MCF 10A (cell line): ENCODE data around the gene PPP3CA. TPM values are rescaled to one million over a fixed set of nuclear protein-coding genes. Genes with fewer than 3 reads are reported as not detected.

ENCODE experiments used
- BruUV-seq: library from RNA; stranded (reverse); fragments of 400-500 nt; replicated peaks from 2 replicates; lab custom pipeline; 2021; lab: Mats Ljungman, UMichigan
- CTCF ChIA-PET: fragments of 300-600 bp; sonication (Branson Sonifier 250); formaldehyde crosslinking; extraction: SDS; loops from one replicate; lab custom pipeline; 2021; ENCODE audit warnings: antibody characterized with exemption, inconsistent platforms; lab: Yijun Ruan, JAX
- POLR2A ChIA-PET: fragments of 300-600, 350-650 bp; sonication (Branson Sonifier 250); formaldehyde crosslinking; extraction: SDS; loops from one replicate; lab custom pipeline; 2020; ENCODE audit warnings: antibody characterized with exemption, inconsistent platforms; lab: Yijun Ruan, JAX
- DNase-seq: peaks from one replicate; pipeline ENCODE4 v3.0.0-alpha.2; 2018; ENCODE audit not compliant: unreplicated experiment
- H3K27ac Mint-ChIP-seq: one replicate; pipeline ENCODE4 v1.8.0; 2022; ENCODE audit warnings: mild to moderate bottlenecking, low read depth, mixed read lengths; ENCODE audit not compliant: unreplicated experiment
- H3K27me3 Mint-ChIP-seq: one replicate; pipeline ENCODE4 v1.8.0; 2022; ENCODE audit warnings: mixed read lengths; ENCODE audit not compliant: insufficient read depth, unreplicated experiment
- H3K36me3 Mint-ChIP-seq: one replicate; pipeline ENCODE4 v1.8.0; 2022; ENCODE audit warnings: mild to moderate bottlenecking, moderate library complexity, mixed read lengths; ENCODE audit not compliant: insufficient read depth, unreplicated experiment
- H3K4me1 Mint-ChIP-seq: one replicate; pipeline ENCODE4 v1.8.0; 2022; ENCODE audit warnings: mixed read lengths; ENCODE audit not compliant: insufficient read depth, unreplicated experiment
- H3K4me3 Mint-ChIP-seq: one replicate; pipeline ENCODE4 v1.8.0; 2022; ENCODE audit warnings: mild to moderate bottlenecking, moderate library complexity, mixed read lengths; ENCODE audit not compliant: unreplicated experiment
- H3K9me3 Mint-ChIP-seq: one replicate; pipeline ENCODE4 v1.8.0; 2022; ENCODE audit warnings: mixed read lengths; ENCODE audit not compliant: unreplicated experiment
- intact Hi-C: fragments of 100-400 bp; cut with micrococcal nuclease; formaldehyde crosslinking; loops from 2 replicates; pipeline ENCODE4 v1.14.1; 2022
- total RNA-seq: library from RNA; stranded (reverse); gene quantifications from 2 replicates; pipeline ENCODE4 v1.2.3, GENCODE V29; 2022
- TF ChIP-seq, protein P1 (sequence below): fragments of 200-600 bp; IDR thresholded peaks from one replicate; pipeline ENCODE4 v1.8.0; 2022; ENCODE audit warnings: antibody characterized with exemption, mild to moderate bottlenecking; ENCODE audit not compliant: unreplicated experiment

PPP3CA gene
- total RNA-seq, 1 experiment from 2014 or later, result 73.0 TPM

DNA sequence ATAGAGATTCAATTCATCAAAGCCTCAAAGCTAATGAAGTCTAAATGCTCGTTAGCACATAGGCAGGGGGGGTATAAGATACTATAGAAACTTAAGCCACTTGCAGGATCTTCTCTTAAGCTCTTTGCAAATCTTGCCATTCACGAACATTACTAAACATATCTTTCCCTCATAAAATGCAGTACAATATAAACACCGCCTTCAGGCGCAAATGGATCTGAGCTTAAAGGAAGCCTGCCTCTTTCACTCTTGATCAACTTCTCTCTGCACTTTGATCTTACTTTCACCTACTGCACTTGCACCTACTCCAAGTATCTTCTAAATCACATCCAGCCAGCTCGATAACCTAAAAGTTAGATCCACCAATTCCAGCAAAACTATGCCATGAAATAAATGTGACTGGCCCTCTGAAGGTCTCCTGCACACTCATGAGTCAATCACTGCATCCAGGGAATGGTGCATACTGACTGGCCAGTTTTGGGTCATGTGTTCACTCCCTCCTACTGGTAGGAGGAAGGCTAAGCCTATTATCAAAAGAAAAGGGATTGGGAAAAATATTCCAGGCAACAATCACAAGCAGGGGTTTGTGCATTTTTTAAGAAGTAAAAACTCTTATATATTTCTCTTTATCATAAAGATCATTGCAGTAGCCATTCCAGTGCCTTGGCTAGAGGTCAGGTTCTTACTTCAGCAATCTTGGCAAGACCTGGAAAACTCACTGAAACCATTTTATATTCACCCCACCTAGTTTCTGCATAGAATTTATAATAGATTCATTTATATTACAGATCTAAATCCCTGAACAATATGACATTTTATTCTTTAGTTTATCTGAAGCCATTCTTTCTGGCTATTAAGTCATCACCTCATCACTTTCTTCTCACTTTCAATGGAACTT lies 222.0 kb downstream of the PPP3CA start:
- Mint-ChIP-seq H3K27ac (no peak overlapping the region), H3K36me3 (peaks cover 14% of the 10 kb centered on the region), H3K4me1 (peaks cover 14% of the 10 kb centered on the region), H3K9me3 (peaks cover 8% of the 10 kb centered on the region), H3K27me3 (no peaks in the 10 kb centered on the region), H3K4me3 (no peak overlapping the region)
- no TSS peak for BruUV-seq
- TF ChIP-seq, protein P1, sequence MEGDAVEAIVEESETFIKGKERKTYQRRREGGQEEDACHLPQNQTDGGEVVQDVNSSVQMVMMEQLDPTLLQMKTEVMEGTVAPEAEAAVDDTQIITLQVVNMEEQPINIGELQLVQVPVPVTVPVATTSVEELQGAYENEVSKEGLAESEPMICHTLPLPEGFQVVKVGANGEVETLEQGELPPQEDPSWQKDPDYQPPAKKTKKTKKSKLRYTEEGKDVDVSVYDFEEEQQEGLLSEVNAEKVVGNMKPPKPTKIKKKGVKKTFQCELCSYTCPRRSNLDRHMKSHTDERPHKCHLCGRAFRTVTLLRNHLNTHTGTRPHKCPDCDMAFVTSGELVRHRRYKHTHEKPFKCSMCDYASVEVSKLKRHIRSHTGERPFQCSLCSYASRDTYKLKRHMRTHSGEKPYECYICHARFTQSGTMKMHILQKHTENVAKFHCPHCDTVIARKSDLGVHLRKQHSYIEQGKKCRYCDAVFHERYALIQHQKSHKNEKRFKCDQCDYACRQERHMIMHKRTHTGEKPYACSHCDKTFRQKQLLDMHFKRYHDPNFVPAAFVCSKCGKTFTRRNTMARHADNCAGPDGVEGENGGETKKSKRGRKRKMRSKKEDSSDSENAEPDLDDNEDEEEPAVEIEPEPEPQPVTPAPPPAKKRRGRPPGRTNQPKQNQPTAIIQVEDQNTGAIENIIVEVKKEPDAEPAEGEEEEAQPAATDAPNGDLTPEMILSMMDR, result no peak
- ChIA-PET POLR2A (no interaction called here), CTCF (interaction anchor here (0.9 kb wide), 1 partner anchor 10 kb away, joined by 3 read pairs; no protein-coding TSS in a partner anchor)
- no peak for DNase-seq
- intact Hi-C loops, result no loop called here

DNA sequence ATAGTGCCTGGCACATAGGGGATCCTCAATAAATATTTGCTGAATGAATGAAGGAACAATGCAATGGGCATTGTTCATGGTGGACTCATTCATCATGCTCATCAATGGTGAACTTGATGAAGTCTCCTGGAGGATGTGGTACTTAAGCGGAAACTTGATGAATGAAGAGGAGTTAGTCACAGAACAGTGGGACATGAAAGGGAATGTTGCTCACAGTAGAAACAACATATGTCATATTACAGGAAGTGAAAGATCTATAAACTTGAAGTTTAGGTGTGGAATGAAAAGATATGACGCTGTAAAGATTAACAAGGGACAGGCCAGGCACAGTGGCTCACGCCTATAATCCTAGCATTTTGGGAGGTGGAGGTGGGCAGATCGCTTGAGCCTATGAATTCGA lies 224.1 kb downstream of the PPP3CA start:
- TF ChIP-seq, protein P1, result no peak
- H3K36me3 Mint-ChIP-seq, result no peaks in the 10 kb centered on the region
- ChIA-PET POLR2A (no interaction called here), CTCF (no interaction called here)
- no peaks in the 10 kb centered on the region for H3K9me3 Mint-ChIP-seq
- no TSS peak for BruUV-seq
- no peak overlapping the region for H3K4me3 Mint-ChIP-seq
- no peak for DNase-seq
- peaks cover 18% of the 10 kb centered on the region for H3K4me1 Mint-ChIP-seq
- no peaks in the 10 kb centered on the region for H3K27me3 Mint-ChIP-seq
- no peak overlapping the region for H3K27ac Mint-ChIP-seq
- intact Hi-C loops, result no loop called here

DNA sequence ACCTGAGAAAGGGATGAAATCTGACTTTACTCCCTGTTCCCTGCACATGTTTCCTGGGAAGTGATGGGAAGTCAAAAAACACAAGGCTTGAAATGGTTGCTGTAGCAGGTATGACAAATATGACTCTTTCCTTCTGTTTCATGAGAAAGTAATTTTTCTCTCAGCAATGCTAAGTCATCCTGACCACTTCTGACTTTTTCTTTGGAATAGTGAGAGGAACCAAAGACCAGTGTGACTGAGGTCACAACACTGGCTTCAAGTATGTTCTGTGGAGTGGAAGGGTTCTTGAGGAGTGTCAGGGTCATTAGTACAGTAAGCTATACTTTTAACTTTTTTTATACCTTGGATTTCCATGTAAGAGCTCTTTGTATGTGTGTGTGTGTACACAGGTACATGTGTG lies 225.3 kb downstream of the PPP3CA start:
- no peak for DNase-seq
- no TSS peak for BruUV-seq
- ChIA-PET POLR2A (interaction anchor here (0.7 kb wide), 1 partner anchor 10 kb away, joined by 3 read pairs; no protein-coding TSS in a partner anchor), CTCF (no interaction called here)
- Mint-ChIP-seq H3K27me3 (no peaks in the 10 kb centered on the region), H3K36me3 (no peaks in the 10 kb centered on the region), H3K4me3 (no peak overlapping the region), H3K9me3 (no peaks in the 10 kb centered on the region), H3K4me1 (peaks cover 19% of the 10 kb centered on the region), H3K27ac (no peak overlapping the region)
- TF ChIP-seq, protein P1, result no peak
- intact Hi-C loops, result no loop called here

DNA sequence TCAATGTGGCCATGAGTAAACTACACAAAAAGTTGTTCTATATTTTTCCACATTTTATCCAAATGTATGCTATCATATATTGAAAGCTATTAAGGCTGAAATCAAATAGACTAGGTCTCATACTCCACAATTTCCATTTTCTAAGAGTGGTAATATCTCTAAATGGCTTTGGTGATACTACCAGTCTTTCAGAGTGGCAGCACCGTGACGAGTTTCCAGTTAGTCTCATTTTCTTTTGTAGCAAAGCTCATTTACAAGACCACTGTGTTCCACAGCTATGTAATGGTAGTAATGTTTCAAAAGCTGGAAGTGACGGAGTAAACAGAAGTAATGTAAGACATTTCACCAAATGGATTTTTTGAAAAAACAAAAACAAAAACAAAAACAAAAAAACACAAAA lies 228.2 kb downstream of the PPP3CA start:
- intact Hi-C loops, result no loop called here
- Mint-ChIP-seq H3K9me3 (no peaks in the 10 kb centered on the region), H3K27me3 (no peaks in the 10 kb centered on the region), H3K27ac (no peak overlapping the region), H3K4me3 (no peak overlapping the region), H3K4me1 (peaks cover 15% of the 10 kb centered on the region), H3K36me3 (no peaks in the 10 kb centered on the region)
- CTCF ChIA-PET, result interaction anchor here (0.5 to 0.7 kb wide), 2 partner anchors 20 to 720 kb away, joined by 3 read pairs; no protein-coding TSS in a partner anchor
- POLR2A ChIA-PET, result interaction anchor here (0.6 to 1.0 kb wide), 2 partner anchors 9 to 18 kb away, joined by 3 to 4 read pairs; no protein-coding TSS in a partner anchor
- no peak for DNase-seq
- BruUV-seq, result no TSS peak
- TF ChIP-seq, protein P1, result no peak
